ENCODE measurements around the gene IFITM10. TPM values are rescaled to one million over a fixed set of nuclear protein-coding genes. Genes with fewer than 3 reads are reported as not detected.

IFITM10 gene
- total RNA-seq, 4 donors from 2014 or later, result 0.88 to 5.0 (median 3.4) TPM

GRCh38 chr11:1782831-1783724, 32.7 kb upstream of the IFITM10 start:
- Histone ChIP-seq H3K4me3 (no peak overlapping the region), H3K4me1 (peaks cover 0 to 12% (median 5%) of the 10 kb centered on the region in 4 donors), H3K36me3 (no peaks in the 10 kb centered on the region), H3K27ac (peak overlapping the region in 2 of 4 donors; percentile 30 to 31), H3K27me3 (no peaks in the 10 kb centered on the region), H3K9me3 (no peaks in the 10 kb centered on the region)
- TF ChIP-seq CTCF (IDR thresholded peaks at IDR 0.05) (no peak), POLR2A (IDR thresholded peaks at IDR 0.05) (no peak)
- DNase-seq, result peak; percentile 16 to 63 (median 43)

- H3K4me3 ChIP-seq, result no peak overlapping the region
- TF ChIP-seq CTCF (IDR thresholded peaks at IDR 0.05) (no peak), POLR2A (IDR thresholded peaks at IDR 0.05) (no peak)
- no peaks in the 10 kb centered on the region for H3K9me3 ChIP-seq
- H3K4me1 ChIP-seq, result peaks cover 0 to 12% (median 5%) of the 10 kb centered on the region in 4 donors
- H3K27ac ChIP-seq, result peak overlapping the region in 3 of 4 donors; percentile 31 to 65 (median 35)
- peak in 2 of 3 donors; percentile 17 to 43 for DNase-seq
- H3K27me3 ChIP-seq, result no peaks in the 10 kb centered on the region
- H3K36me3 ChIP-seq, result no peaks in the 10 kb centered on the region
Measured at GRCh38 chr11:1782031-1782590, 31.7 kb upstream of the IFITM10 start.

- Histone ChIP-seq H3K9me3 (no peaks in the 10 kb centered on the region), H3K27ac (peak overlapping the region in 3 of 4 donors; percentile 35 to 65 (median 45)), H3K27me3 (no peaks in the 10 kb centered on the region), H3K4me3 (no peak overlapping the region), H3K4me1 (peaks cover 0 to 12% (median 5%) of the 10 kb centered on the region in 4 donors), H3K36me3 (no peaks in the 10 kb centered on the region)
- TF ChIP-seq CTCF (IDR thresholded peaks at IDR 0.05) (no peak), POLR2A (IDR thresholded peaks at IDR 0.05) (no peak)
- peak in 2 of 3 donors; percentile 18 to 48 for DNase-seq
Measured at GRCh38 chr11:1781593-1781975, 31.2 kb upstream of the IFITM10 start.

GRCh38 chr11:1780700-1781592, 30.6 kb upstream of the IFITM10 start:
- peak overlapping the region in 3 of 4 donors; percentile 35 to 65 (median 45) for H3K27ac ChIP-seq

More at GRCh38 chr11:1780700-1781592, 30.6 kb upstream of the IFITM10 start:
- Histone ChIP-seq H3K4me3 (no peak overlapping the region), H3K4me1 (peaks cover 0 to 12% (median 5%) of the 10 kb centered on the region in 4 donors), H3K9me3 (no peaks in the 10 kb centered on the region), H3K27me3 (no peaks in the 10 kb centered on the region), H3K36me3 (no peaks in the 10 kb centered on the region)
- DNase-seq, result peak; percentile 39 to 79 (median 73)
- TF ChIP-seq CTCF (IDR thresholded peaks at IDR 0.05) (no peak), POLR2A (IDR thresholded peaks at IDR 0.05) (no peak)
